NCI-H1694 treated with DMSO at 0.1 percent for 48 hours (cell line): ENCODE measurements around the gene SHF.

Experiments used
- DNase-seq: peaks from one replicate; lab custom pipeline; 2025; lab: John Stamatoyannopoulos, UW

The SHF gene

GRCh38 chr15:45199136-45199810 is 11.5 kb upstream of the SHF start:
- peak; percentile 45 for DNase-seq

- DNase-seq = peak; percentile 96
Measured at GRCh38 chr15:45198337-45199135, 10.8 kb upstream of the SHF start.

GRCh38 chr15:45197512-45197911 is 9.7 kb upstream of the SHF start:
- no peak for DNase-seq

- no peak for DNase-seq
Measured at GRCh38 chr15:45187578-45187893, 230 bp downstream of the SHF start.

GRCh38 chr15:45186771-45187577 is 792 bp downstream of the SHF start:
- DNase-seq = no peak

GRCh38 chr15:45185903-45186770 is 1.6 kb downstream of the SHF start:
- no peak for DNase-seq

GRCh38 chr15:45185069-45185779 is 2.5 kb downstream of the SHF start:
- no peak for DNase-seq

GRCh38 chr15:45184562-45185041 is 3.2 kb downstream of the SHF start:
- DNase-seq = peak; percentile 60

- DNase-seq = peak; percentile 12
Measured at GRCh38 chr15:45183511-45183910, 4.3 kb downstream of the SHF start.

- DNase-seq = no peak
Measured at GRCh38 chr15:45182996-45183395, 4.8 kb downstream of the SHF start.

GRCh38 chr15:45181491-45182285 is 6.1 kb downstream of the SHF start:
- peak; percentile 93 for DNase-seq

- DNase-seq = no peak
Measured at GRCh38 chr15:45180648-45181436, 6.9 kb downstream of the SHF start.

GRCh38 chr15:45180201-45180600 is 7.6 kb downstream of the SHF start:
- no peak for DNase-seq

- no peak for DNase-seq
Measured at GRCh38 chr15:45179221-45179985, 8.4 kb downstream of the SHF start.

GRCh38 chr15:45177285-45177684 is 10.5 kb downstream of the SHF start:
- no peak for DNase-seq

GRCh38 chr15:45174577-45174976 is 13.2 kb downstream of the SHF start:
- DNase-seq = no peak

- DNase-seq = no peak
Measured at GRCh38 chr15:45174069-45174468, 13.7 kb downstream of the SHF start.

- DNase-seq = no peak
Measured at GRCh38 chr15:45171912-45172311, 15.9 kb downstream of the SHF start.
